HCT116 (cell line): ENCODE data around the gene C1QTNF3. TPM values are rescaled to one million over a fixed set of nuclear protein-coding genes. Genes with fewer than 3 reads are reported as not detected.

ENCODE experiments used
- ATAC-seq: fragments of 200-7000 bp; cut with Tn5 transposase; 2 replicates; pipeline ENCODE4 v1.9.1; 2020; ENCODE audit warnings: mild to moderate bottlenecking, moderate library complexity
- BruUV-seq: library from RNA; stranded (reverse); fragments of 400-500 nt; replicated peaks from 2 replicates; lab custom pipeline; 2021; lab: Mats Ljungman, UMichigan
- CTCF ChIA-PET: fragments of 300-600 bp; sonication (Branson Sonifier 250); formaldehyde crosslinking; loops from one replicate; lab custom pipeline; 2021; ENCODE audit warnings: antibody characterized with exemption; lab: Charles Lee
- POLR2A ChIA-PET: fragments of 300-600, 350-600 bp; sonication (Branson Sonifier 250); formaldehyde crosslinking; loops from one replicate; lab custom pipeline; 2021; ENCODE audit warnings: antibody characterized with exemption; lab: Charles Lee
- RAD21 ChIA-PET, 2 experiments: fragments of 300-600 bp; sonication (Branson Sonifier 250); formaldehyde crosslinking; loops; one replicate each; lab custom pipeline; 2023; ENCODE audit warnings: low total read pairs in 2 of 2; ENCODE audit not compliant: uncharacterized antibody in 2 of 2, unreplicated experiment in 2 of 2, low non-redundant PET in 1 of 2; lab: Charles Lee
- DNase-seq: peaks from one replicate; pipeline ENCODE4 v3.0.0-alpha.2; 2010; ENCODE audit warnings: low read depth, low spot score
- H2AFZ ChIP-seq: fragments of 200-600 bp; shearing (Covaris generic), sonication (generic); 2 replicates; pipeline ENCODE4 v1.6.1; 2017; ENCODE audit warnings: low read depth, mixed run types, mixed read lengths, antibody characterized with exemption, low read length; ENCODE audit not compliant: poor library complexity, severe bottlenecking
- H3K27ac ChIP-seq: 2 replicates; pipeline ENCODE4 v1.5.1; 2012; ENCODE audit warnings: low read depth, low read length
- H3K27me3 ChIP-seq: fragments of 200-600 bp; sonication (generic); 2 replicates; pipeline ENCODE4 v1.6.1; 2016; ENCODE audit warnings: mixed run types, low read length, mixed read lengths; ENCODE audit not compliant: insufficient read depth
- H3K36me3 ChIP-seq, 2 experiments: fragments of 200-500 bp in 1 of 2; fragments of 200-600 bp in 1 of 2; sonication (Bioruptor generic) in 1 of 2; sonication (generic) in 1 of 2; 2 replicates each; pipeline versions ENCODE4 v1.5.1 to v1.6.1; 2014 to 2016; ENCODE audit warnings: low read length in 2 of 2, inconsistent platforms in 1 of 2, mixed read lengths in 1 of 2, mixed run types in 1 of 2; ENCODE audit not compliant: insufficient read depth in 2 of 2, control insufficient read depth in 1 of 2
- H3K4me1 ChIP-seq, 2 experiments: fragments of 200-600 bp in 1 of 2; sonication (generic) in 1 of 2; 2 replicates each; pipeline versions ENCODE4 v1.5.1 to v1.6.1; 2012 to 2017; ENCODE audit warnings: low read length in 2 of 2, inconsistent platforms in 1 of 2, mild to moderate bottlenecking in 1 of 2, mixed read lengths in 1 of 2, mixed run types in 1 of 2, moderate library complexity in 1 of 2; ENCODE audit not compliant: insufficient read depth in 2 of 2, control insufficient read depth in 1 of 2
- H3K4me2 ChIP-seq: fragments of 200-600 bp; sonication (generic); 2 replicates; pipeline ENCODE4 v1.6.1; 2017; ENCODE audit warnings: mixed run types, low read length, mixed read lengths
- H3K4me3 ChIP-seq, 2 experiments: fragments of 200-600 bp in 1 of 2; sonication (generic) in 1 of 2; replicated peaks in 1 of 2; 2 replicates each; pipeline ENCODE4 v1.5.1; 2011 to 2016; ENCODE audit warnings: low read length in 2 of 2, control low read depth in 1 of 2, low read depth in 1 of 2, mild to moderate bottlenecking in 1 of 2, mixed read lengths in 1 of 2, mixed run types in 1 of 2
- H3K79me2 ChIP-seq: fragments of 200-600 bp; sonication (generic); 2 replicates; pipeline ENCODE4 v1.6.1; 2017; ENCODE audit warnings: mild to moderate bottlenecking, mixed run types, low read length, moderate library complexity, mixed read lengths; ENCODE audit not compliant: insufficient read depth
- H3K9ac ChIP-seq: fragments of 200-600 bp; sonication (generic); 2 replicates; pipeline ENCODE4 v1.6.1; 2016; ENCODE audit warnings: low read length, mixed read lengths
- H3K9me2 ChIP-seq: fragments of 200-600 bp; sonication (generic), shearing (Covaris generic); 2 replicates; pipeline ENCODE4 v1.6.1; 2017; ENCODE audit warnings: mixed run types, mild to moderate bottlenecking, moderate library complexity; ENCODE audit not compliant: insufficient read depth
- H3K9me3 ChIP-seq, 2 experiments: fragments of 200-500 bp in 1 of 2; fragments of 200-600 bp in 1 of 2; sonication (Bioruptor generic) in 1 of 2; sonication (generic) in 1 of 2; 2 replicates each; pipeline ENCODE4 v1.6.1; 2014 to 2017; ENCODE audit warnings: low read length in 2 of 2, mixed read lengths in 2 of 2, inconsistent platforms in 1 of 2, low read depth in 1 of 2, mild to moderate bottlenecking in 1 of 2, mixed run types in 1 of 2, moderate library complexity in 1 of 2; ENCODE audit not compliant: control insufficient read depth in 1 of 2, insufficient read depth in 1 of 2
- H4K20me1 ChIP-seq: fragments of 200-600 bp; sonication (generic), shearing (Covaris generic); 2 replicates; pipeline ENCODE4 v1.6.1; 2017; ENCODE audit warnings: mixed run types, mild to moderate bottlenecking, moderate library complexity; ENCODE audit not compliant: insufficient read depth
- ATF3 ChIP-seq: IDR thresholded peaks from 2 replicates; pipeline ENCODE4 v1.6.1; 2012
- CEBPB ChIP-seq: IDR thresholded peaks from 2 replicates; pipeline ENCODE4 v1.6.1; 2012; ENCODE audit warnings: low read depth
- EZH2 ChIP-seq: fragments of 200-600 bp; sonication (generic); IDR thresholded peaks from 2 replicates; pipeline ENCODE4 v1.6.1; 2017; ENCODE audit warnings: antibody characterized with exemption, mixed run types
- JUND ChIP-seq: IDR thresholded peaks from 2 replicates; pipeline ENCODE4 v1.6.1; 2012
- MAX ChIP-seq: IDR thresholded peaks from 2 replicates; pipeline ENCODE4 v1.6.1; 2012
- POLR2A ChIP-seq: IDR thresholded peaks from 2 replicates; pipeline ENCODE4 v1.7.0; 2011; ENCODE audit warnings: borderline replicate concordance; ENCODE audit not compliant: insufficient read depth, insufficient read length; ENCODE audit errors: extremely low read depth
- SIN3A ChIP-seq: IDR thresholded peaks from 2 replicates; pipeline ENCODE4 v1.6.1; 2012; ENCODE audit warnings: low read depth
- ZFX ChIP-seq: fragments of 450-650 bp; IDR thresholded peaks from 2 replicates; pipeline ENCODE4 v1.6.1; 2017
- ZNF274 ChIP-seq: fragments of 200-500 bp; sonication (Bioruptor generic); IDR thresholded peaks from 2 replicates; pipeline ENCODE4 v1.6.1; 2014; ENCODE audit warnings: mild to moderate bottlenecking, low read depth, low read length, inconsistent platforms
- intact Hi-C: fragments of 100-400 bp; cut with micrococcal nuclease; formaldehyde crosslinking; loops from 2 replicates; pipeline ENCODE4 v1.10.0; 2022
- total RNA-seq: library from RNA; stranded (reverse); gene quantifications from one replicate; pipeline ENCODE4 v1.2.1, GENCODE V29; 2021; ENCODE audit not compliant: unreplicated experiment

C1QTNF3 gene
- total RNA-seq, 1 experiment from 2014 or later, result 2.6 TPM

- no peak for TF ChIP-seq POLR2A
- no peak for TF ChIP-seq EZH2
Observed at GRCh38 chr5:34026089-34026761, 16.8 kb downstream of the C1QTNF3 start (continued).

- no peak for ATAC-seq
- no peak for DNase-seq
- H3K27ac ChIP-seq, result no peak overlapping the region
- intact Hi-C loops, result no loop called here
- no TSS peak for BruUV-seq
- RAD21 ChIA-PET, result no interaction called here
- no peaks in the 10 kb centered on the region for H4K20me1 ChIP-seq
- POLR2A ChIA-PET, result no interaction called here
- no peaks in the 10 kb centered on the region for H3K9me3 ChIP-seq
- no peak overlapping the region for H2AFZ ChIP-seq
- no peak overlapping the region for H3K9ac ChIP-seq
- H3K4me3 ChIP-seq, result no peak overlapping the region
- H3K27me3 ChIP-seq, result no peaks in the 10 kb centered on the region
- no peaks in the 10 kb centered on the region for H3K36me3 ChIP-seq
- no peak for TF ChIP-seq POLR2A
- no peak for TF ChIP-seq CEBPB
- no peak for TF ChIP-seq ZFX
- H3K4me2 ChIP-seq, result no peak overlapping the region
- no peaks in the 10 kb centered on the region for H3K79me2 ChIP-seq
- CTCF ChIA-PET, result no interaction called here
- H3K9me2 ChIP-seq, result no peaks in the 10 kb centered on the region
- H3K4me1 ChIP-seq, result no peaks in the 10 kb centered on the region
Observed at GRCh38 chr5:34022121-34022705, 20.8 kb downstream of the C1QTNF3 start.

- BruUV-seq, result no TSS peak
- no peak overlapping the region for H3K27ac ChIP-seq
- H3K9me3 ChIP-seq, result no peaks in the 10 kb centered on the region
- TF ChIP-seq JUND, result no peak
- no peak for TF ChIP-seq CEBPB
- TF ChIP-seq MAX, result no peak
- TF ChIP-seq SIN3A, result no peak
- TF ChIP-seq ZNF274, result no peak
- no peak for TF ChIP-seq ATF3
- ChIA-PET POLR2A (no interaction called here), RAD21 (no interaction called here), CTCF (no interaction called here)
- no peaks in the 10 kb centered on the region for H3K27me3 ChIP-seq
- H3K9ac ChIP-seq, result no peak overlapping the region
- H3K4me2 ChIP-seq, result no peak overlapping the region
- H3K36me3 ChIP-seq, result no peaks in the 10 kb centered on the region
- no peaks in the 10 kb centered on the region for H3K79me2 ChIP-seq
- no peak overlapping the region for H2AFZ ChIP-seq
- intact Hi-C loops, result no loop called here
- no peaks in the 10 kb centered on the region for H3K9me2 ChIP-seq
- no peaks in the 10 kb centered on the region for H3K4me1 ChIP-seq
- no peak overlapping the region for H3K4me3 ChIP-seq
- DNase-seq (no peak), ATAC-seq (no peak)
- no peaks in the 10 kb centered on the region for H4K20me1 ChIP-seq
Observed at GRCh38 chr5:34021334-34021733, 21.7 kb downstream of the C1QTNF3 start.
